GM18861 (cell line): ENCODE measurements around the gene MN1.

ENCODE experiments used
- ATAC-seq: cut with Tn5 transposase; IDR thresholded peaks from one replicate; pipeline ENCODE4 v1.9.1; 2021; ENCODE audit not compliant: unreplicated experiment

MN1 gene

DNA sequence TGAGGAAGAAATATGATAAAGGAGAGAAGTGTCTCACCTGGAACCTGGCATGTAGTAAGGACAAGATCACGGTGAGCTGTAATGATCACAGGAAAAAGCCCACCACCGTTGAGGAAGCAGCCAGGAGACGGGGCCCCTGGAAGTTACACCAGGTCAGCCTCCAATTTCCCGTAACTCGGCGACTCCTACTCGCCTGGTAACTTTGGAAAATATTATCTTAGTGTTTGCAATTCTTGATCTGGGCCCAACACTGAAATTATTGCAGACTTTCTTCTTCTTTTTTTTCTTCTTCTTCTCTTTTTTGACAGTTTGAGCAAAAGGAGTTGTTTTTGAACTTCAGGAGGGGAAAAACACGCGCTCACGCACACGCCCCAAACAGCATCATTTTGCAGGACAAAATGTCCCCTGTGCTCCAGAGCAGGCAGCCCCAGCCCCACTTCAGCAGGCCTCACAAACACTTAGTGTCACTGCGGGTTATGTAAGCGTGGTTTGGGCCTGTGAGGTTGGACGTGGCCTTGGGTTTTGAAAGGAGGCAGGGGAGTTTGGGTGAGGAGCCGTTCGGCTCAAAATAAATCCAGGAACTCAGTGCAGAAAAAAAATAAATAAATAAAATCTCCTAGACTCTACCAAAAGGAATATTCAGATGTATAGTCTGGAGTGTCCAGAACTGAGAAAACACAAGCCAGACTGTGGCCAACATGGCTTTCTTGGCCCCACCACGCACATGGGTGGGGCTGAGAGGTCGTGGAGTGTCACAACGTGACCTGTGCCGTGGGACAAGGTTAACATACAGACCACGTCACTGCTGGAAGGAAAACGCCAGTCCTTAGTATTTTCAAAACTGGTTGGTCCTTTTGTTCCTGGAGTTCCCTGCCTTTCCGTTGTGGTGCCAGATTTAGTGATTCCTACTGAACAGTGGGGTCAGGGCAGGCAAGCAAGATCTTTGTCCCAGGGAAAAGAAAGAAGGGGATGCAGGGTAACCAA lies 26.3 kb upstream of the MN1 start:
- ATAC-seq: no peak

DNA sequence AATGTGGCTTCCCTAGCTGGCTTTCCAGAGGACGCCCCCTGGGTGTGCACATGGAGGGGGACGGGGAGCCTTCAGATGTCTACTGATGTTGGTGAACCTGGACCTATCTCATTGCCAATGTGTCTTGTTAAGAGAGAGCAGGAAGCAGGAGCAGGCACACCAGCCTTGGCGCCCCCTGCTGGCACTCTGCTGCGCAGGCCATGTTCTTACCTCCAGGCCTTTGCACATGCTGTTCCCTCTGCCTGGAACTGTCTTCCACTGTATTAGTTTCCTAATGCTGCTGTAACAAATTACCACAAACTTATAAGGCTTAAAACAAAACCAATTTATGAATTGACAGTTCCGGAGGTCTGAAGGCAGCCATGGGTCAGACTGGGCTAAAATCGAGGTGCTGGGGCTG lies 23.6 kb upstream of the MN1 start:
- ATAC-seq: no peak

DNA sequence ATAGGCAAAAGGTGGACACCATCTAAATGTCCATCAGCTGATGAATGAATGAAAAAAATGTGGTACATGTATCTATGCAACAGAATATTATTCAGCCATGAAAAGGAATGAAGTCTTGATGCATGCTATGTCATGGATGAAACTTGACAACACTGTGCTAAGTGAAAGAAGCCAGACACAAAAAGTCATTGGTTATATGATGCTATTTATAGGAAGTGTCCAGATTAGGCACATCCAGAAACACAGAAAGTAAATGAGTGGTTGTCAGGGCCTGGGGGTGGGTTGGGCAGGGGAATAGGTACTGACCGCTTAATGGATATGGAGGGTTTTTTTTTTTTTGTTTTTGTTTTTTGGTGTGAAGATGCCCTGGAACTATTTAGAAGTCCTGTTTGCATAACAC lies 21.7 kb upstream of the MN1 start:
- ATAC-seq: no peak

DNA sequence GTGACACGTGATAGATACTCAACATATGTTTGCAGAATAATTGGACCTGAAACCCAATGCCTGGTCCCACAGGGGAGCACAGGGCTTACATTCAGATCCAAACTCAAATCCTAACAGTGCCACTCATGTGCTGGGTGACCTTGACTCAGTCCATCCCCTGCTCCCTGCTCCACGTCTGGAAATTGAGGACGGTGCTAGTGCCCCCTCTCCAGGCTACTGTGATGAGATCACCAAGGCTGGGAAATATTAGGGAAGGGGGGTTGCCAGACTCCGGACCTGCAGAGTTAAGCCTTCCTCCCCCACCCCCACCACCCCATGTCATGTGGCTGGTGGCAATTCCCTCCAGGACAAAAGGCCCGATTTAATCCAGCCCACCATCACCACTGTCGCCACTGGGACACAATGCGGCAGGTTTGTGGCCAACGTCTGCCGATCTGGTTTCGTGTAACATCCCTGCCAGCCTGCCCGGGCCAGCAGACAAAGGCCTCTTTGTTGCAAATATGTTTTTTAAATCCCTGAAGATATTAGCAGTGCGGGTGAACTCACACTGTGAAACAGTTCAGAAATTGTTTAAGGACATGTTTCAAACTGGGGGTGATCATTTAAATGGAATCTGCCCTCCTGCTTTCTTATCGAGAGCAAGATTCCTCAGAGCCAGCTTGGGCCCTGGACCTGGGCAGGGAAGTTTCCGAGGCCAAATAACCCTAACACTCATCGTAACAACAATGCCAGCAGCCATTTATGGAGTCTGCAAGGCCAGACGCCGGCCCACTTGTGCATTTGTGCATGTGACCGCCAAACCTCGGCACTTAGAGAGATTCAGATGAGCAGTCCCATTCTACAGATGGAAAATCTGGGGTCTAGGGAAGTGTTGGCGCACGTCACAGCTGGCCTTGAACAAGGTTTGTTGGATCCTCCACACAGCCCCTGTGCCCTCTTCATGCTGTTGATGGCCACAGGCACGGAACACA lies 19.6 kb upstream of the MN1 start:
- no peak for ATAC-seq

DNA sequence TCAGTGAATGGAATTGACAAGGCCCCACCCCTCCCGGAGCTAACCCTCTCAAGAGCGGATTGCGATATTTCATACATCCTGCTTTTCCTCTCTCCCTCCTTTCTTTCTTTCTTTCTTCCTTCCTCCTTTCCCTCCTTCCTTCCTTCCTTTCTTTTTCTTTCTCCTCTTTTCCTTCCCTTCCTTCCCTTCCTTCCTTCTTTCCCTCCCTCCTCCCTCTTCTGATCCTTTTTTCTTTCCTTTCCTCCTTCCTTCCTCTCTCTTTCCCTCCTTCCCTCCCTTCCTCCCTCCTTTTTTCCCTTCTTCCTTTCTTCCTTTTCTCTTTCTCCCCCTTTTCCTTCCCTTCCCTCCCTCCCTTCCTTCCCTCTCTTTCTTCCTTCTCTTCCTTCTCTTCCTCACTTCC lies 15.0 kb upstream of the MN1 start:
- no peak for ATAC-seq

DNA sequence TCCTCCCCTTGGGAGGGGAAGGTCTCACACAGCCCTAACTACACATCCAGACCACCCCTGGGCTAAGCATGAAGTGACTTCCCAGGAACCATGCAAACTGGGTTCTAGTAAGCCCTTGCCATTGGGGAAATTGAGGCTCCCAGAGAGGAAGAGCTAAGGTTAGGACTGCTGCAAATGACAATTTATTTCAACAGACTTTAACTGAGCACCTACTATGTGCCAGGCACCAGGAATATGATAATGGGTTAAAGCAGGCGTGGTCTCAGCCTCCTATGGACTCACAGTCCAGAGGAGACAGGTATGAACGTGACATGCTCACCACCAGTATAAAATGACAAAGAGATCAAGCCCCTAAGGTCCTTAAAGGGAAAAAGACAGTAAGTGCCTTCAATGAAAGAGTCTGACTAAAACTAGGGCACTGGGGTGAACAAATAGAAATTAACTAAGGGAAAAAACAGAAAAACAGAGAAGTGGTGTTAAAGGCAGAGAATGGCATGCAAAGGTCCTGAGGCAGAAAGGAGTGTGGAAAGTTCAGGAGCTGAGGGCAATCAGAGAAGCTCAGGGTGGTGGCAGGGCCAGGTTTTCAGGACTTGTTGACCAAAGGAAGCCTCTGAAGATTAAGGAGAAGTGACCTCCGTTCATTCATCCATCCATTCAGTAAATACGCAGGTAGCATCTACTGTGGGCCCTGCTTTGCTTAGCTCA lies 14.4 kb upstream of the MN1 start:
- no peak for ATAC-seq

DNA sequence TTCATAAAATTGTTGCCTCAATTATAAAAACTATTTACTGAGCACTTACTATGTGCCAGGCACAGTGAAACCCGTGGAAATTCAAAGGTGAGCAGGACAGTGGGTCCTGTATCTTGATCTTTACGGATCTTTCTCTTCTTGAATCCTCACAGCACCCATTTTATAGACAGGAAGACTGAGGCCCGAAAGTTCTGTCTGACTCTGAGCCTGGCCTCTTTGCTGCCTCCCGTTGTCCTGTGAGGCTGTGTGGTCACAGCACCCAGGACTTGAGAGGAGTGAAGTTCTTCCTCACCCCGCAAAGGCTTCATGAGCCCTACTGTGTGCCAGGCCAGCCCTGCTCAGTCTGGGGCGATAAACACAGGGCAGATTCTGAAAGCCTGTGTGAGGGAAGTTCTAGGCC lies 13.4 kb upstream of the MN1 start:
- no peak for ATAC-seq

DNA sequence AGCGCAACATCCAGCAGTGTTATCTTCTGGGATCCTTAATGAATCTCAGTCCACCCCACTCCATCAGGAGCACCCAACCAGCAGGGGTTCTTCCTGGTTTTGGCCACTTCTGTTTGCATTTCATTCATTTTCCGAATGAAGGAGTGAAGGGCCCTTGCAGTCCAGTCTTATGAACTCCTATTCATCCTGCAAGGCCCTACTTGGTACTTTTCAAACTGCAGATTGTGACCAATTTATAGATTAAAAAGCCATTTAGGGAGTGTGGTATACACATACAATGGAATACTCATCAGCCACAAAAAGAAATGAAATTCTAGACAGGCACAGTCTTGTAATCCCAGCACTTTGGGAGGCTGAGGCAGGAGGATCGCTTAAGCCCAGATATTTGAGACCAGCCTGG lies 10.2 kb upstream of the MN1 start:
- no peak for ATAC-seq

DNA sequence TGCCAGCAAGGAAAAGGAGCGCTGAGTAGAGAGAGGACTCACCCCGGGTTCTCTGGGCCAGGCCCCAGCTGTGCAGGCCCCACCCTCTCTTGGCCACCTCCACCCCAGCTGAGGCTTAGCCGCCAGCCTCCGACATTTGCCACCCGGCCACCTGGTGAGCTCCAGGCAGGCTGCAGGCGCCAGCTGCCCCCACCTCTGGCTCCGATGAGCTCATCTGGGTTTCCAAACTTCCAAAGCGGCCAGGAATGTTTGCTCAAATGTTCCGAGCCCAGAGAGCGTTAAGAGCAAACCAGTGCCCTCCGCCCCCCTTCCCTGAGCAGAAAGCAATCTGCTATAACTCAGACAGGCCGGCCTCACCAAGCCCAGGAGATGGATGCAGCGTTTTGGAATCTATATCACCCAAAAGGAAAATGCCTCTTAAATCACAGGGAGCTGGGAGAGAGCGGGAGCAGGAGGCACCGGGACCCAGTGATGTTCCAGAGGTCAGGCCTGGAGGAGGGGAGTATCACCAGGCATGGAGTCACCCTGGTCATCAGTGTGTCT lies 9.1 kb upstream of the MN1 start:
- no peak for ATAC-seq

DNA sequence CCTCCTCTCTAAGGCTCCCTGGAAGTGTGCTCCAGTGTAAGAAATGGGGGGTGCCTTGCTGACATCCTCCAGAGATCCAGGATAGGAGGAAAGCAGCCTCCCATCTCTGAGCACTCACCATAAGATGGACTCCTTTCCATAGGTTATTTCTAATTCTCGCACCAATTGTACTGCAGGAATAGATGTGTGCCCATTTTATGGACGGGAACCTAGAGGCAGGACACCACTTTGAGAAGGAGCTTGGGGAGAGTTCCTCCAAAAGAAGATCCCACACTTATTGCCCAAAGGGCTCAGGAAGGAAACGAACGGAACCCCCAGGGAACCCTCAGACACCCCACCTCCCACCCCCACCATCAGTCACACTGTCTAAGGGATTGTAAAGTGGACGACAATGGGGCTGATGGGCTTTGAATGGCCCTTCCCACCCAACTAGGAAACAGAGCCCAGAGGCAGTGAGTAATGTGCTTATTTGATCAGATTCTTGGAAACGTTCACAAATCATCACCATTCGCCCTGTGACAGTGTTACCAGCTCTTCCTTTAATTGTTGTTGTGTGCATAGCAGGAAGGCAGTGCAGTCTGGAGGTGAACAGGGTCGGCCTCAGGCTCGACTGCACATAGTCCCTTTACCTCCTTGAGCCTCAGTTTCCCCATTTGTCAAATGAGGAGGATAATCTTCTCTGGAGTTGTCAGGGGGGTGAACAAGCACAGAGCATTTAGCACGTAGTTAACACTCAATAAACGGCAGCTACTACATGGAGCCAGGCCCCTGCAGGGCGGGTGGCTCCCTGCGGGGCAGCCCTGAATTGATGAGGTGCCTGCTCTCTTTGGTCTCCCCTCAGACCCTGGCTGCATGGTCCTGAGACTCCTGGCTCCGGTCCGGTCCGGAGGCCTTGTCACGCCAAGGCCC lies 8.4 kb upstream of the MN1 start:
- no peak for ATAC-seq

DNA sequence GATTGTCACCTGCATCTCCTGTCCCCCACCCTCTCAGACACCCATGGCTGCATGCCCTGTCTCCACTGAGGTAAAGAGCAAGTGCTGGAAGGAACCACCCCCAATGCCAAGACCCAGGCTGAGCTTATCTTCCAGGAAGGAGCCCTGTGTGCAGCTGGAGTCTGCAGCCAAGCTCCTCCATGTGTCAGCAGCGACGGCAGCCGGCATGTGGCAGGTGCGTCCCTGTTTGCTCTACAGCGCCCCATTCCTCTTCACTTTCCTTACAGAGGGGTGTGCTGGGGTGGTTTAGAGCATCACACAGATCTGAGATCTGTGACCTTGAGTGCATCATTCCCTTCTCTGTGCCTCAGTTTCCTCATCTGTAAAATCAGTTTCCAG lies 7.7 kb upstream of the MN1 start:
- ATAC-seq: no peak

DNA sequence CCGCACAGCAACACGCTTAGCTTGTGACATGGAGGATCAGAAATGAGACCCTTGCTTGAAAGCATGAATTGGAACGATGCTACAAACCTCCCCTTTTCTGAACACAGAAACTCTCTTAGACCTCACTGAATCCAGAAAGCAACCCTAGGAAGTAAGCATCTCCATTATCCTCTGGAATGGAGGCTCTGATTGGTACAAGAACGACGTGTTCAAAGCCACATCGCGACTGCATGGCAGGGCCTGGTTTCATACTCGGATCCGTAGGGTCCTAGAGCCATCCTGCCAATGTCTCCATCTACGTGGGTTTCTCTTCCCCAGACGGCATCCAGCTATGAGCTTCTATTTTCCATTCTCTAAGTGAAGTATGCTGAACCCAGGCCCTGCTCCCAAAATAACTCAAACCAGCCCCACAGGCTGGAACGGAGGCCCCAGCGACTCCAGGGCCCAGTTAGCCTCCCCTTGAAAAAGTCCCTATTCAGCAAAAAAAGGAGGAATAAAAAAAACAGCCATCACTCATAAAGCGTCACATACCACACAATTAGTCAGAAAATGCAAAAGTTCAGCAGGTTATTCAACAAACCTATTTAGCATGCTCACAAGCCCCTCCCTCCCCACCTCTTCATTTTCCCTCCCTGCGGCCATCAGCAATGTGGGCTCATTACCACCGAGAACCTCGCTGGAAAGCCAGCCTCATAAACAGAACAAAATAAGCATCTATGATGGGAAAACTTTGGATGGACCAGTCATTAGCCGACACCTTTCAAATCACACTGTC lies 7.1 kb upstream of the MN1 start:
- no peak for ATAC-seq

DNA sequence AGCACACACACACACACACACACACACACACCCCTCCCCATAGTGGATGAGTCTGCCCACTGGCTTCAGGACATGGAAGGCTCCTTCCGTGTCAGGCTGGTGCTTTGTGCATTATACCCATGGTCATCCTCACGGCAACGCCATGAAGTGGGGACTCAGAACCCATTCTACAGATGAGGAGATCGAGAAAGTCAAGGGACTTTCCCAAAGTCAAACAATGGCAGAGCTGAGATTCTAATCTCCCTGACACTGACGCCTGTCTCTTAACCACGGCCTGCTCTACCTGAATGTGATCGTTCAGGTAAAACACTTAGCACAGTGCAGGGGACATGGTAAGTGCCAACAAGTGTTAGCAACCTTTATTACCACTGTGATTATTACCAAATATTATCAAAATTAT lies 4.3 kb upstream of the MN1 start:
- no peak for ATAC-seq

DNA sequence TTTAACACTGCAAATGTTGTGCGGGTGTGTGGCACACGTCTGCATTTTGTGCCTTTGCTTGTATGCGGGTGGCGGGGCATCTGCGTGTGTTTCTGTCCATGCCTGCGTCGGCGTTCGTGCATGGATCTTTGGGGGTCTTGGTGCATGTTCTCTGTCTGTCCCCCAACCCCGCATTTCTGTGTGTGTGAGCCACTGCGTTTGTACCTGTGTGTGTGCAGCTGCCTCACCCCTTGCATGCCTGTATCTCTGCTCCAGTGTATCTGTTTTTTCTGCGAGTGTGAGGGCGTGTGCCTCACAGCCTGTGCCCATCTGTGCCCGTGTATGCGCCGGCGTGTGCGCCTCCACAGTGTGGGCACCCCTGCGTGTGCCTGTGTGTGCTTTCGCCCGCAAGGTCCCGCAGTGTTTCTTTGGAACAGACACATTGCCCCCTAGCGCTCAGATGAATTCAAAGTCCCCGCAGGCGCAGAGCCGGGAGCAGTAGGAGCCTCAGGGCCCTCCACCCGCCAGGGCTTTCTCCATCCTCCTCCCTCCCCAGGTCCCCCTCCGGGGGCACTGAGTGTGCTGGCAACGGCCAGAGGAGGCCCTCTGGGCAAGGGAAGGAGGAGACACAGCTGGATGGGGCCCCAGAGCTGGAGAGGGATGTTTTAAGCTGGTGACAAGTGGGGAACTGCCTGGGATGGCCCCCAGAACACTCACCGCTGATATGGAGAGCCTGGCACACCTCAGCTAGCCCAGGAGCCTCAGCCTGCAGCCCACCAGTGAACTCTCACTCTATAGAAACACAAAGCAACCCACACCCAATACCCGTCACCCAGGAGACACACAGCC lies 3.1 kb upstream of the MN1 start:
- no peak for ATAC-seq

DNA sequence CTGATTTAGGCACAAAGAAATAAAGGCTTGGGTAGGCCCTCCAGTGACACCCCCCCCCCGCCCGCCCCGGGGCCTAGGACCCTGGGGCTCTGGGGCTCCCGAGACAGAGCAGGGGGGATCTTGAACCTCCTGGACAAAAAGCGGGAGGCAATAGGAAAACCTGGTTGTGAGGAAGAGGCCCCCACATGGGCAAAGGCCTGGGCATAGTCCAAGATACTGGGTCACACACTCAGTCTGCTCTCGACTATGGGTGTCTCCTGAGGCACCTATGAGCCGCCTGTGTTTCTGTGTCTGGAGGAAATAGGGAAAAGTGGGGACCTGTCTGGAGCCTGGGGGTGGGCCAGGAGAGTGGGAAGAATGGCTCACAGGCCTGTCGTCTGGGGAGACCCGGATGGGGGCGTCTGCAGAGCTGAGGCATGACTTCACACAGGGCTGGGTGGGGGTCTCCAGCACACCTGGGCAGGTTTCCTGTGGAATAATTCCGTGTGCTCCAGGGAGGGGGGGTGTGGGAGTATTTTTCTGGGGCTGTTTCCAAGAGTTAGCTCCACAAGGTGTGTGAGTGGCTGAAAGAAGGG lies 2.4 kb upstream of the MN1 start:
- no peak for ATAC-seq

DNA sequence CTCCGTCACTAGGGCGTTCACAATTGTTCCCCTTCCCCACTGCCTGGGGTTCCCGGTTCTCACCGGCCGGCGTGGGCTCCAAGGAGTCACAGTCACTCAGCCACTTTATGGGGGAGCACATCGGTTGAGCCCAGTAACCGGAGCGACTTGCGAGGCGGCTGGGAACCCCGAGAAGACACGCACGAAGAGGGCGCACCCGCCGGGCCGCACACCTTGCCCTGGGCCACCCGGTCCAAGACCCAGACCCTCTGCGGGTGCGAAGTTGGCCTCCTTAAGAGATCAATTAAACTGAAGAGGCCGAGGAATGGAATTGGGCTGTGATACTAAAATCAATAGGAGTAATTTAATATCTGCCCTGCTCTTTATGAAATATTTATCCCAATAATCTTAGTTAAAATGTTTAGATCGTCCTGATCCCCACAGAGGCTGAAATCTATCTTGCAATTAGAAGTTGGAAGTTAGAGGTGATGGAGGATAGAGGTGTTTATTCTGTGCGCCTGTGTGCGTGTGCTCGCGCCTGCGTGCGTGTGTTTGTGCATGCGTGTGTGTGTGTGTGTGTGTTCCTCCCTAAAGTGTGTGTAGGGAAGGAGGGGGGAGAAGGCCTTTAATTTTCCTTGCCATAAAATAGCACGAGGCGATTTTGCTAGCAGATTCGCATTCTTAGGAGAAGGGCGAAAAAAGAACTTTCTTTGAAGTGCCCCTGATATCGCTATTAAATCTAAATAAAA lies 954 bp upstream of the MN1 start:
- no peak for ATAC-seq

DNA sequence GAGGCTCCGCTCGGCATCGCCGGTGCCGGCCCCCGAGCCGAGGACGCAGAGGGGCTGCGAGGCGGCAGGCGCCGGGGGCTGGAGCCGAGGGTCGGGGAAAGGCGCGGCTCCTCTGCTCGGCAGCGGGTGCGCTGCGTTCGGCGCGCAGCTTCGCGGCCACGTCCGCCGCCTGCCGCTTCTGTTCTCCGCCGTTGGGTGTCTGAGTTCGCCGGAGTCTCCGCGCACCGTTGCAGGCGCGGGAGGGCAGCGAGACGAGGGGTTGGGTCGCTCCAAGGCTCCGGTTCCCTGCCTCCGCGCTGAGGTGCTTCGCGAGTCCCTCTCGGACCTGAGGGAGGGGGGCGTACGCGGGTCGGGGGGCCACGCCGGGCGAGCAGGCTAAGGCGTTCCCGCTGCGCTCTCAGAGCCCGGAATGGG lies 347 bp downstream of the MN1 start:
- ATAC-seq: no peak
